ENCODE results near the gene TULP4. TPM values are rescaled to one million over a fixed set of nuclear protein-coding genes. Genes with fewer than 3 reads are reported as not detected.

The TULP4 gene
- total and polyA plus RNA-seq, 2 of the 8 experiments (the other 6 are each of a cell fraction or from before 2014, with no cell fraction given) = 7.7 to 51.6 TPM

DNA sequence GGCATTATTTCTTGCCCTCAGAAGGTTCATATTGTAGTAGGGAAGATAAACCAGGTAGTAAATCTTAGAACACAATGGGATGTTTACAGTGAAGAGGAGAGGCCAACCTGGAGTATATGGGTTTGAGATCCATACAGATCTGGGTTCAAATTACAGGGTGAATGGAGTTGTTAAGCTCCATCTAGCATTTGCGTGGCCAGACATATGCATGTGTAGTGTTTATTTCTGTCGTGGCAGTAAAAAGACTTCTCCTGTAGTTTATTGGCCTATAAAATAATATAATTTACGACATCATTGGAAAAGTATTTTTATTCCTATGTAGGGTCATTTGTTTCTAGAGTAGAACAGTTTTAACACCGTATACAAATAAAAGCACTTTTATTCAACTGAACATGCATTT, 25.2 kb upstream of the TULP4 start:
- no peak overlapping the region for H3K4me2 ChIP-seq (ENCODE audit: insufficient read depth in 1 of 2, low read depth in 2 of 2, low read length in 2 of 2)

More for the DNA sequence above, 25.2 kb upstream of the TULP4 start:
- CTCF ChIA-PET (ENCODE audit: partially characterized antibody) = interaction anchor here (0.6 to 1.4 kb wide), 3 partner anchors 11 to 69 kb away, joined by 3 to 4 read pairs (median 3); no protein-coding TSS in a partner anchor
- WGBS, 2 experiments (ENCODE audit: extremely low coverage in 1 of 2, insufficient coverage in 1 of 2, insufficient read length in 1 of 2, insufficient replicate concordance in 2 of 2, low coverage in 1 of 2, low lambda C conversion rate in 2 of 2, missing lambda C conversion rate in 1 of 2) = 92% methylated on average over 4 of the region's 4 CpGs; no CpG with 5 or more reads in 1 of the 2 experiments
- Histone ChIP-seq H3K27me3 (replicated peaks in 1 of 4; ENCODE audit: control insufficient read depth in 3 of 4, extremely low read depth in 1 of 4, insufficient read depth in 3 of 4, low read length in 3 of 4) (no peaks in the 10 kb centered on the region), H3K23ac (ENCODE audit: insufficient read length) (no peak overlapping the region), H3K23me2 (ENCODE audit: low read depth, low read length) (no peaks in the 10 kb centered on the region), H3K4me3 (ENCODE audit: extremely low read depth in 1 of 4, insufficient read depth in 2 of 4, low read depth in 3 of 4, low read length in 4 of 4) (no peak overlapping the region), H4K91ac (replicated peaks; ENCODE audit: insufficient read length, low read length) (no peak overlapping the region), H4K5ac (ENCODE audit: insufficient read length, low read depth, low read length) (no peak overlapping the region), H2BK5ac (ENCODE audit: low read depth, low read length) (no peak overlapping the region), H3K18ac (ENCODE audit: extremely low read depth, low read length) (no peak overlapping the region), H3K4ac (replicated peaks; ENCODE audit: insufficient read length, low read depth, low read length) (no peak overlapping the region), H3K4me1 (replicated peaks in 1 of 4; ENCODE audit: control insufficient read depth in 3 of 4, insufficient read depth in 4 of 4, low read length in 3 of 4) (peaks cover 10 to 18% (median 14%) of the 10 kb centered on the region in 4 experiments; a peak in 6 of 7 replicates), H3K14ac (ENCODE audit: insufficient read length) (no peak overlapping the region), H2BK120ac (replicated peaks; ENCODE audit: low read depth, low read length) (no peak overlapping the region), H3K9ac (replicated peaks in 1 of 4; ENCODE audit: extremely low read depth in 1 of 4, low read depth in 3 of 4, low read length in 3 of 4) (no peak overlapping the region), H2AFZ (ENCODE audit: low read length) (no peak overlapping the region), H3K56ac (replicated peaks; ENCODE audit: insufficient read length, low read depth, low read length) (no peak overlapping the region), H4K8ac (ENCODE audit: extremely low read depth, insufficient read depth, low read length) (no peak overlapping the region), H3K36me3 (ENCODE audit: control insufficient read depth in 2 of 4, insufficient read depth in 4 of 4, low read length in 3 of 4) (no peaks in the 10 kb centered on the region), H3K79me1 (ENCODE audit: low read depth, low read length) (peaks cover 4% of the 10 kb centered on the region; the same call in 1 of the 2 replicates), H2BK15ac (ENCODE audit: low read length) (no peak overlapping the region), H2BK20ac (ENCODE audit: low read length) (no peak overlapping the region), H2AK5ac (ENCODE audit: low read depth, low read length) (no peak overlapping the region), H4K20me1 (replicated peaks in 1 of 2; ENCODE audit: control insufficient read depth in 1 of 2, insufficient read depth in 2 of 2, low read length in 2 of 2) (no peaks in the 10 kb centered on the region), H2BK12ac (ENCODE audit: low read depth, low read length) (no peak overlapping the region), H3K9me3 (ENCODE audit: insufficient read depth in 2 of 2, low read depth in 1 of 2, low read length in 1 of 2) (no peaks in the 10 kb centered on the region), H3K79me2 (ENCODE audit: control insufficient read depth in 1 of 2, insufficient read depth in 2 of 2, low read length in 2 of 2) (peaks cover 0 to 19% of the 10 kb centered on the region in 2 experiments; a peak in 2 of 4 replicates), H3K27ac (ENCODE audit: low read depth, low read length) (no peak overlapping the region)
- POLR2A ChIA-PET (ENCODE audit: partially characterized antibody) = no interaction called here
- FAIRE-seq (no peak), DNase-seq (ENCODE audit: low read depth in 1 of 2, low spot score in 2 of 2) (no peak)
- TF ChIP-seq SIX5 (IDR thresholded peaks at IDR 0.05; ENCODE audit: low read depth, low read length) = no peak
- TF ChIP-seq YY1 (IDR thresholded peaks at IDR 0.05; ENCODE audit: low read depth, low read length) = no peak
- no peak for TF ChIP-seq SIN3A (conservative IDR thresholded peaks at IDR 0.05 in 1 of 2, IDR thresholded peaks at IDR 0.05 in 1 of 2; ENCODE audit: low read depth in 1 of 2, low read length in 2 of 2)
- TF ChIP-seq GABPA (IDR thresholded peaks at IDR 0.05; ENCODE audit: borderline replicate concordance, insufficient read depth, low read length) = no peak
- TF ChIP-seq EGR1 (IDR thresholded peaks at IDR 0.05; ENCODE audit: borderline replicate concordance, low read depth, low read length) = no peak
- TF ChIP-seq CHD2 (IDR thresholded peaks at IDR 0.05; ENCODE audit: low read length) = no peak
